ENCODE results near the gene SLC25A26.
A peak's percentile ranks its signal among the peaks of the same experiment; 100 is the strongest.

Gene SLC25A26

GRCh38 chr3:66227915-66228314, 7.1 kb downstream of the SLC25A26 start:
- DNase-seq, result no peak

GRCh38 chr3:66228707-66229106, 7.9 kb downstream of the SLC25A26 start:
- no peak for DNase-seq

- DNase-seq, result no peak
Observed at GRCh38 chr3:66229931-66230330, 9.1 kb downstream of the SLC25A26 start.

GRCh38 chr3:66233033-66233432, 12.2 kb downstream of the SLC25A26 start:
- no peak for DNase-seq

- DNase-seq, result no peak
Observed at GRCh38 chr3:66236281-66236680, 15.5 kb downstream of the SLC25A26 start.

GRCh38 chr3:66237552-66237951, 16.8 kb downstream of the SLC25A26 start:
- DNase-seq, result no peak

- DNase-seq, result no peak
Observed at GRCh38 chr3:66239513-66240123, 18.8 kb downstream of the SLC25A26 start.

GRCh38 chr3:66241466-66241865, 20.7 kb downstream of the SLC25A26 start:
- no peak for DNase-seq

- DNase-seq, result no peak
Observed at GRCh38 chr3:66242788-66243464, 22.1 kb downstream of the SLC25A26 start.

- DNase-seq, result no peak
Observed at GRCh38 chr3:66248641-66249040, 27.8 kb downstream of the SLC25A26 start.

- no peak for DNase-seq
Observed at GRCh38 chr3:66253790-66254620, 33.2 kb downstream of the SLC25A26 start.

GRCh38 chr3:66255865-66256264, 35.1 kb downstream of the SLC25A26 start:
- no peak for DNase-seq

- no peak for DNase-seq
Observed at GRCh38 chr3:66256806-66257205, 36.0 kb downstream of the SLC25A26 start.

GRCh38 chr3:66259566-66260255, 38.9 kb downstream of the SLC25A26 start:
- no peak for DNase-seq

GRCh38 chr3:66260431-66260830, 39.6 kb downstream of the SLC25A26 start:
- DNase-seq, result no peak

GRCh38 chr3:66261355-66261754, 40.6 kb downstream of the SLC25A26 start:
- no peak for DNase-seq

- DNase-seq, result no peak
Observed at GRCh38 chr3:66265649-66266048, 44.8 kb downstream of the SLC25A26 start.

- no peak for DNase-seq
Observed at GRCh38 chr3:66266551-66266950, 45.8 kb downstream of the SLC25A26 start.

GRCh38 chr3:66267031-66267430, 46.2 kb downstream of the SLC25A26 start:
- peak in 1 of 2 experiments; percentile 0 for DNase-seq

- no peak for DNase-seq
Observed at GRCh38 chr3:66267906-66268305, 47.1 kb downstream of the SLC25A26 start.

- no peak for DNase-seq
Observed at GRCh38 chr3:66268864-66269263, 48.1 kb downstream of the SLC25A26 start.

GRCh38 chr3:66269411-66269810, 48.6 kb downstream of the SLC25A26 start:
- DNase-seq, result no peak

- DNase-seq, result no peak
Observed at GRCh38 chr3:66270288-66270687, 49.5 kb downstream of the SLC25A26 start.

Measured in NCI-H187 (cell line).